HG02763 (cell line): ENCODE results near the gene HIPK3.
"Not testable (repeated sequence)": the region's sequence is repeated elsewhere in the genome, so short reads cannot be mapped to it uniquely, and the experiment has no call there.

Experiments used
- ATAC-seq: cut with Tn5 transposase; IDR thresholded peaks from one replicate; pipeline ENCODE4 v1.9.1; 2021; ENCODE audit warnings: mild to moderate bottlenecking, moderate library complexity; ENCODE audit not compliant: unreplicated experiment

The HIPK3 gene

DNA sequence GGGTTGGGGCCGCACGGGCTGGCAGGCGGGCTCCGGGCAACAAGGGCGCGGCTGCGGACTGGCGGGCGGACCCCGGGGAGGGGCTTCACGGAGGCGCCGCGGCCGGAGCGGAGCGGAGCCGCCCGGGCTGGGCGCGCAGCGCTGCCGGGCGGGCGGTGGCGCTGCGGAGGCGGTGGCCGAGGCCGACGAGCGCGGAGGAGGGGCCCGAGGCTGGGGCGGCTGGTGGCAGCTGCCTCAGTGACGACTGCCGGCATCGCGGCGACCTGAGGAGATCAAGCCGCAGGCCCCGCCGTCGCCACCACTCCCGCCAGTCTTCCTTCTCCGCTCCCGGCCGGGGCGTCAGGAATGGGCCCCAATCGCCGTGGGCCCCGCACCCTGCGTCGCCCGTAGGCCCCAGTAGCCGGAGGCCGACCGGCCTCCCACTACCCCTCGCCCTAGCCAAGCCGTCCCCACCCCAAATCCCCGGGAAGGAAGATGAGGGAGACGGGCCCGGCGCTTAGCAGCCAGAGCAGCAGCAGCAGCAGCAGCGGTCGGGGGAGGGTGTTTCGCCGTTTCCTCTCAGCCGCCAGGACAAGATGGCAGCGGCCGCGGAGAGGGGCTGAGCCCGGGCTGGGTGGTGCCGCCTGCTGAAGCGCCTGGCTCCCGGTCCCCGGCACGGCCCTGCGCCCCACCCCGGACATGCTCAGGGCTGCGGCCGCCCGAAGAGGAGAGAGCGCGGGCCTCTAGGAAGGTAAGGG is at the start of gene HIPK3:
TSS of gene HIPK3 (plus strand) at position 222 of the 737 bp plus-strand sequence.
- peak; percentile 81 for ATAC-seq

DNA sequence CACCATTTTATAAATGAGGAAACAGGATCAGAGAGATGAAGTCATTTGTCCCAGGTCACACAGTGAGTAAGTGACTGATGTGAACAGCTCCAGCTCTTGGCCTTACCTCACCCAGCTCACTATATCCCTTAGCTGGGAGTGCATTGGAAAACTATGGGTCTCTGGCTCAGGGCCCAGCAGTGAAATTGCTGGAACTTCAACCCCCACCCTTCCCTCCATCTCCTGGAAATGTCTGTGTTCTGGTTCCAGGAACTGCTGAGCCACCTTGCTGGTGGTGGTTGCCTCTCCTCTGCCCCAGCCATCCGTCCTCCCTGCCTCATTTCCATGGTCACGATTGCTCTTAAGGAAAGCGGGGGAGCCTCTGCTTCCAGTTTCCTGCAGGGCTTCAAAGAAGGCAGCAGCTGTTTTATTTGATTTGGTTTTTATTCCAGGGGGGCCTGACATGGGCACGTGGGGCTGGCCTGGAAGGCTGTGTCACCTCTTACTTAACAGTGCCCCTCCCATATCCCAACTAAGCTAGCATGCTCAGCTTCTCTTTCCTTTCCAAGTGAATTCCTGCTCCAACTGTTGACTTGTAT is 49.7 kb upstream of the HIPK3 start:
- no peak for ATAC-seq

DNA sequence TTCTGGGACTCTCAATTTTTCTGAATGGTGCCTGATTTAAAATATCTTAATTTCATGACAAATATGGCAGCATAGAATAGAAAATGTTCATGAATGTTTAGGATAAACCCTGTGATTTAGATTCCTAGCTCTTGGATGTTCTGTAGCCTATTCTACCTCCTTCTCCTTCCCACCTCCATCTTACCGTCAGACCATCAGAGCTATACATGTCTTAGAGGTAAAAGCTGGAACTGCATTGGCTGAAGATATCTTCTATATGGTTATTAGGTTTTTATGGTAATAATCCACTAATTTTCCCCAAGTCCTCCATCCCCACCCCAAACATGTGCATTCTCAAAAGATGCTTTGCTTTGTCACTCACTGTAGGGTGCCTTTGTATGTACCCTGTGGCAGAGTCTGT is 49.0 kb upstream of the HIPK3 start:
- no peak for ATAC-seq

DNA sequence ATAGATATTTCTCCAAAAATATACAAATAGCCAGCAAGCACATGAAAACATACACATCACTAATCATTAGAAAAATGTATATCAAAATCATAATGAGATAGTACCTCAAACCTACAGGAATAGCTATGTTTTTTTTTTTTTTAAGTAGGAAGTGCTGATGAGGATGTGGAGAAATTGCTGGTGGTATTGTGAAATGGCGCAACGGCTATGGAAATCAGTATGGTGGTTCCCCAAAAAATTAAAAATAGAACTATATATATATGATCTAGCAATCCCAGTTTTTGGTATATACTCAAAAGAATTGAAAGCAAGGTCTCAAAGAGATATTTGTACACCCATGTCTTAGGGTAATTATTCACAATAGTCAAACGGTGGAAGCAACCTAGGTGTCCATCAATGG is 46.0 kb upstream of the HIPK3 start:
- no peak for ATAC-seq

GRCh38 chr11:33211580-33211979 is 45.6 kb upstream of the HIPK3 start:
- no peak for ATAC-seq

DNA sequence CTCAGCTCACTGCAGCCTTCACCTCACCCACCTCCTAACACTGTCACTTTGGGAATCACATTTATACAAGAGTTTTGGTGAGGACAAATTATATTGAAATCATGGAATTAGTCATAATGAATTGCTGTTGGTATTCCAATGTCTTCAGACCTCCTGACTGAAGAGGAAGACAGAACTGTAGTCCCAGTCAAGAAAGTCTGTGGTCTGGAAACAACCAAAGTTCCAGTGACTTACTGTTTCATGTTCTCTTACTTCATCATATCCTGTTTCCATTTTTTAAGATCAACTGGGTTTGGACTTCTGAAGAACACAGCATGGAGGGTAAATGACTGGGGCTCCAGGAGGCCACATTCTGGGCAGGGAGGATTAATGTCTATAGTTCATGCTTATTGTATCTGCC is 43.0 kb upstream of the HIPK3 start:
- ATAC-seq: no peak

GRCh38 chr11:33214767-33215166 is 42.4 kb upstream of the HIPK3 start:
- no peak for ATAC-seq

DNA sequence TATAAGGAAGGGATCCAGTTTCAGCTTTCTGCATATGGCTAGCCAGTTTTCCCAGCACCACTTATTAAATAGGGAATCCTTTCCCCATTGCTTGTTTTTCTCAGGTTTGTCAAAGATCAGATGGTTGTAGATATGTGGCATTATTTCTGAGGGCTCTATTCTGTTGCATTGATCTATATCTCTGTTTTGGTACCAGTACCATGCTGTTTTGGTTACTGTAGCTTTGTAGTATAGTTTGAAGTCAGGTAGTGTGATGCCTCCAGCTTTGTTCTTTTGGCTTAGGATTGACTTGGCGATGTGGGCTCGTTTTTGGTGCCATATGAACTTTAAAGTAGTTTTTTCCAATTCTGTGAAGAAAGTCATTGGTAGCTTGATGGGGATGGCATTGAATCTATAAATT is 40.5 kb upstream of the HIPK3 start:
- ATAC-seq: not testable (repeated sequence)

GRCh38 chr11:33222052-33222750 is 35.0 kb upstream of the HIPK3 start:
- no peak for ATAC-seq

DNA sequence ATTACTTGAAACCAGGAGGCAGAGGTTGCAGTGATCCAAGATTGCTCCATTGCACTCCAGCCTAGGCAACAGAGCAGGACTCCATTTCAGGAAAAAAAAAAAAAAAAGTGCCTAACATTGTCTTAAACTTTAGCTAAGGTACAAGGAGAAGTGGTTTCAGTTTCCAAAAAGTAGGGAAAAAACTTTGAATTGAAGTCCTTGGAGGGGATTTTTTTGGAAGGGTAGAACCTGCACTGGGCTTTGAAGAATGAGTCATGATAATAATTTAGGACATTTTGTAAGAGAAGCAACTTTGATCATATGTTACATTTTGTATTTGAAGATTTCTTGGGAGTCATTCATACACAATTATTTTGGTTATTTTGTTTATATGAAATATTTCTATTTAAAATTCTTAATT is 31.8 kb upstream of the HIPK3 start:
- no peak for ATAC-seq

DNA sequence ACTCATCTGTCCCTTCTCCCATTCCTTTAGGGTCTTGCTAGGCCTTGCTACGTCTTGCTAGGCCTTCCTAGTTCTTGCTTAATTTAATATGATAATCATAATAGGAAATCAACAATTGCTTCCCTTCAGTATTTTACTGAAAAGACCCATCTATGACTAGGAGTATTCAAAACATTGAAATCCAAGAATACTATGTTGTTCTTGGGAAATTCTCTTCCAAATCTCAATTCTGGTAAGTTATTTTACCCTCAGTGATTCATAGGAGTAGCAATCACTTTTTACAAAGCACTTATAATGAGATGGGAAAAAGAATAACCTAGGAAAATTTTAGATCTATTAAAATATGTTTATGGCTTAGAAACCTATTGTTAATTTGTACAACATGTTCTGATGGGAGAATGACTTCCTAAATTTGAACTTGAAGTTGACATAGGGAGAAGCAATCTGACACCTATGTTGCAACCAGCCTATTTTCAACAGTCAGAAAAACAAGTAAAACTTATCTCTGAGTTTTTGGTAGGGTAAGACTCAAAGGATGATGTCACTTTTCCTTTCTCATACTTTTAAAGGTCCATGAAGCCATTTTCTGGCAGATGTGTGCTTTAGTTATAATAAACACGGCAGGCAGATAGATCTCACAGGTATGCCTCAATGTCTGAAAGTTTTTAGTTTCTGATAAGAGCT is 29.5 kb upstream of the HIPK3 start:
- no peak for ATAC-seq

DNA sequence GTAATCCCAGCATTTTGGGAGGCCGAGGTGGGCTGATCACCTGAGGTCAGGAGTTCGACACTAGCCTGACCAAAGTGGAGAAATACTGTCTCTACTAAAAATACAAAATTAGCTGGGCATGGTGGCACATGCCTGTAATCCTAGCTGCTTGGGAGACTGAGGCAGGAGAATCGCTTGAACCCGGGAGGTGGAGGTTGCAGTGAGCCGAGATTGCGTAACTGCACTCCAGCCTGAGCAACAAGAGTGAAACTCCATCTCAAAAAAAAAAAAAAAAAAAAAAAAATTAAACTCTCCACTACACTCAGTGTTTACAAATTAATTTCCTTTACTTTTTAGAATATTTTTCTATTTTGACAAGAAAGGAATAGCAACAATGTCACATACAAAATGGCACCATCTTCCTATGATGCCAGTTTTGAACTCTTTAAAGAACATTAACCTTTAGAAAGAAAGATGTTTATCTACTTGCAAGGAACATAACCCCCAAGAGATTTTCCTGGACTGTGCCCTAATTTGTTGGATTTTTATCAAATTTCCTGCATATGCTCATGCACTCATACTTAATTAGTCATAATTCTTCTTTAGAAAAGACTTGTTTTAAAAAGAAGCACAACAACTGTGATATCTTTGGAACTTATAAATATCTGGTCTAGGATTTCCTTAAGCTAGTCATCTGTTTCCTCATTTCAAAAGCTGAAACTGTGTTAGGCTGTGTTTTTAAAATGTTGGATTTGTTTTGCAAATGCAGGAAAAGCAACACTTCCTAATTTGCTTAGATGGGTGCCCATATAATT is 22.6 kb upstream of the HIPK3 start:
- no peak for ATAC-seq

DNA sequence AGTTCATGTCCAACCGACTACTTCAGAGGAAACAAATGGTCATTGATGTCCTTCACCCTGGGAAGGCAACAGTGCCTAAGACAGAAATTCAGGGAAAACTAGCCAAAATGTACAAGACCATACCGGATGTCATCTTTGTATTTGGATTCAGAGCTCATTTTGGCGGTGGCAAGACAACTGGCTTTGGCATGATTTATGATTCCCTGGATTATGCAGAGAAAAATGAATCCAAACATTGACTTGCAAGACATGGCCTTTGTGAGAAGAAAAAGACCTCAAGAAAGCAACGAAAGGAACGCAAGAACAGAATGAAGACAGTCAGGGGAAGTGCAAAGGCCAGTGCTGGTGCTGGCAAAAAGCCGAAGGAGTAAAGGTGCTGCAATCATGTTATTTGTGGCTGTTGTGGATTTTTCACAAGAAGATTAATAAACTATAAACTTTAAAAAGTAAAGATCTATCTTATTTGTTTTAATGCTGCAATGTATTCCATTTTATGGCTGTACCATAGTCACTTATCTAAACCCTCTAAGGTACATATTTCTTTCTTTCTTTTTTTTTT is 20.1 kb upstream of the HIPK3 start:
- no peak for ATAC-seq

DNA sequence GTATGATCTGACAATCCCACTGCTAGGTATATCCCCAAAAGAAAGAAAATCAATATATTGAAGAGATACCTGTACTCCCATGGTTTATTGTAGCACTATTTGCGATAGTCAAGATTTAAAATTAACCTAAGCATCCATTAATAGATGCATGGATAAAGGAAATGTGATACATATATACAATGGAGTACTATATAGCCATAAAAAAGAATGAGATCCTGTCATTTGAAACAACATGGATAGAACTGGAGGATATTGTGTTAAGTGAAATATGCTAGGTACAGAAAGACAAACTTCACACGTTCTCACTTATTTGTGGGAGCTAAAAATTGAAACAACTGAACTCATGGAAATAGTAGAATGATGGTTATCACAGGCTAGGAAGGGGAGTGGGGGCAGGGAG is 14.6 kb upstream of the HIPK3 start:
- ATAC-seq: no peak

DNA sequence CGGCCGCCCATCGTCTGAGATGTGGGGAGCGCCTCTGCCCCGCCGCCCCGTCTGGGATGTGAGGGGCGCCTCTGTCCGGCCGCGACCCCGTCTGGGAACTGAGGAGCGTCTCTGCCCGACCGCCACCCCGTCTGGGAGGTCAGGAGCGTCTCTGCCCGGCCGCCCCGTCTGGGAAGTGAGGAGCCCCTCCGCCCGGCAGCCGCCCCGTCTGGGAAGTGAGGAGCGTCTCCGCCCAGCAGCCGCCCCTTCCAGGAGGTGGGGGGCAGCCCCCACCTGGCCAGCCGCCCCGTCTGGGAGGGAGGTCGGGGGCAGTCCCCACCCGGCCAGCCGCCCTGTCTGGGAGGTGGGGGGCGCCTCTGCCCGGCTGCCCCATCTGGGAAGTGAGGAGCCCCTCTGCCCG is 13.5 kb upstream of the HIPK3 start:
- not testable (repeated sequence) for ATAC-seq

- no peak for ATAC-seq
Measured at GRCh38 chr11:33248416-33248971, 8.7 kb upstream of the HIPK3 start.

DNA sequence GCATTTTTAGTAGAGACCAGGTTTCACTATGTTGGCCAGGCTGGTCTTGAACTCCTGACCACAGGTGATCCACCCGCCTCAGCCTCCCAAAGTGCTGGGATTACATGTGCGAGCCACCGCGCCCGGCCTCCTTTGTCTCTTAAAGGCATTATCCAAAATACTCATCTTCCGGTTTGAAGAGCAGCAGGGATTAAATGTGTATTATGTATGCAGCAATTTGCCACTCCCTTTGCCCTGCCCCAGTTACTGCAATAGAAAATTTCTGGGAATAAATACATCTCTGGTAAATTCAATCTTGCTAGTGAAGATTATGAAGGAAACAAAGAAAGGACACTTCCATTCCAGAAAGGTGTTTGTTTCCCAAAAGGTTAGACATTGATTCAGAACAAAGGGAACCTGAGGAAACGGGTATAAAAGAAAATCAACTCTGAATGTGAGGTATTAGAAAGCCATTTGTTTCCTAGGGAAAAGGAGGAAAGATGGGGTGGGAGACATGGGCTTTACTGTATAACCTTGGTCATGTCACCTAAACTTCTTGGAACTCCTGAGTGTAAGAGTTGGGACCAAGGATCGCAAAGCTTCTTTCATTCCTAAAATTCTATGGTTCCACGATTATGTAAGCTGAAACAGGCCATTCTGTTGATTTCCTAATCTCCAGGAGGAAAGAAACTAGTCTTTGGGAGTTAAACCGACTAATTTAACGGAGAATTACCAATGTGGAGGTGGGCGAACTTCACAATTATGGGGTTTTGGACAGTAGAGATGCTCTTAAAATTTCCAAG is 959 bp upstream of the HIPK3 start:
- ATAC-seq: no peak

DNA sequence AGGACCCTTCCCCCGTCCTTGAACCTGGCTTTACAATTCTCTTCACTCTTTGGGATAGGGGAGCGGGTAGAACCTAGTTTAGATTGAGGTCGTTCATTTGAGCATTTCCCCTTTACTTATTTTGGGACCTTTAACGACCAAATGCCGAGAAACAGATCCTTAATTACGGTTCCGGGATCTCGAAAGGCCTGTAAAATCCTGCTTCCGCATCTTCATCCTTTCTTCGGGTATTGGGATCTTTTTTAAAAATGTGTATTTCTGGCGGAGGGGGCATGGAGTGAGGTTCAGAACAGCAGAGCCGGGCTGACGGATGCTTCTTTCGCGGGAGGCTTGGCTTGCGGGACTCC is 395 bp upstream of the HIPK3 start:
- no peak for ATAC-seq

GRCh38 chr11:33257897-33258630 is 883 bp downstream of the HIPK3 start:
- ATAC-seq: peak; percentile 32
